Measurements from ENCODE around the gene FASTKD1.
A peak's percentile ranks its signal among the peaks of the same experiment; 100 is the strongest.

FASTKD1 gene

GRCh38 chr2:169480079-169480465 is 93.6 kb downstream of the FASTKD1 start:
- Histone ChIP-seq H3K4me1 (no peaks in the 10 kb centered on the region), H3K4me2 (ENCODE audit: low read length) (peak overlapping the region; percentile 94), H2AFZ (peak overlapping the region; percentile 94), H3K27ac (peak overlapping the region; percentile 53), H3K9me3 (ENCODE audit: control insufficient read depth, low read length) (no peaks in the 10 kb centered on the region), H3K36me3 (ENCODE audit: control insufficient read depth, insufficient read depth, low read length) (no peaks in the 10 kb centered on the region), H3K79me2 (no peaks in the 10 kb centered on the region), H3K27me3 (ENCODE audit: control insufficient read depth, insufficient read depth, low read length) (no peaks in the 10 kb centered on the region), H3K9ac (peak overlapping the region; percentile 73), H3K4me3 (ENCODE audit: low read depth, low read length) (peak overlapping the region; percentile 94)
- no peak for TF ChIP-seq CTCF (IDR thresholded peaks at IDR 0.05)

All from parathyroid adenoma (tissue), 2 donors.